Measurements from ENCODE around the gene FAM53A. TPM values are rescaled to one million over a fixed set of nuclear protein-coding genes. Genes with fewer than 3 reads are reported as not detected.

Gene FAM53A
- total RNA-seq, 1 experiment from 2014 or later, result 10.9 TPM

- DNase-seq (ENCODE audit: low read depth), result no peak
These were observed 91.2 kb downstream of the FAM53A start for GRCh38 chr4:1592709-1593417.

DNA sequence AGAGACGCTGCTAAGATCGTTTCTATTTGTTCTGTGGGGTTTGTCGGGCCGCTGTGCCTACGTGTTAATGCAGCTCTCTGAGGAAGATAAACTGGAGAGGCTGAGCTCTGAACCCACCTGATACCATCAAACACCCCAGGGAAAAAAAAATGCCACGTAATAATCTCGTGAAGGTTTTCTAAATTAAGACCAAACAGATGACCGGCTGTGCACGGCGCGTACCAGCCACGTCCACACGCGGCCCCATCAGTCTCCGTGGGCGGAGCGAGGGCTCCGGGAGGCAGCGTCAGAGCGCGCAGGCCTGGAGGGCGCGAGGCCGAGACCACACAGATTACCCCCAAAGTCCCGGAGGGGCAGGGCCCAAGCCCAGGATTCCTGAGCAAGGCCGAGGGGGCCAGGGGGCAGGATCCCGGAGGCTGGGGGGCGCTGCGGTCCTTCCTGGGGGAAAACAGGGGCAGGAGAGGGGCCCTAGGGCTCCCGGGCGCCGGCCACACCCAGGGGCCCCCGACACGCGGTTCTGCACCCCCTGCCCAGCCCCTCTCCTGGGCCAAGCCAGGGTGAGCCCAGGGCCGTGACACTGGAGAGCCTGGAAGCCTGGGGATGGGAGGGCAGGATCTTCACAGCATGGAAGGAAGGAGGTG is 91.9 kb downstream of the FAM53A start:
- DNase-seq (ENCODE audit: low read depth), result no peak

DNA sequence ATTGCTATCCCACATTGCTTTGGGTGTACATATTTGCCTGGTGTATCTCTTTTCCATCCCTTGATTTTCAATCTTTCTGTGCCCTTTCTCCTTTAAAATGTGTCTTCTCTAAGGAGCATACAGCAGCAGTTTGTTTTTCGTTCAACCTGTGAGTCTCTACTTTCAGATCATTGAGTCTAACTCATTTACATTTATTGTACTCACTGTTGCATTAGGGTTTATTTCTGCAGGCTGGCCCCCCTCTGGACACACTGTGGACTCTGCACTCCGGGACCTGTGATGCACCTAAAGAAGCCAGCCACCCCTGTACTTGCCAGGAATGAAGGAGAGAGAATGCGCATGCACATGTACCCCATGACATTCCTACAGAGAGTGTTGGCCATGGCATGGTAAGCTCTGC is 93.0 kb downstream of the FAM53A start:
- no peak for DNase-seq (ENCODE audit: low read depth)

DNA sequence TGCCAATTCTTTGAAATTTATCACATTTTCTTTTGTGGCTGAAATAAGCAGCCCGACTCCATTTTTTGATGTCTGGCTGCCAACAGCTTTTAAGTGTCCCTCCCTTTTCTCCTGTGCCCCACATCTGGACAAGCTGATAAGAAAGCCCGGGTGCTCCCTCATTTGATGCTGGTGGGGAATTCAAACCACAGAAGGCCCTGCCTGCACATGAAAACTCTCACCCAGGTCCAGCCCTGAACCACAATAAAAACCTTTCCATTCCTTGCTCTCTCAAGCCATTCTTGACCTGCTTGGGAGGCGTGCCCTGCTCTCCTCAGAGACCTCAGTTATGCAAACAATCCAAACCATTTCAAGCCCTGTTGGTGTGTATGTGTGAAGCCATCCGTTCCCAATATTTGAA is 93.9 kb downstream of the FAM53A start:
- no peak for DNase-seq (ENCODE audit: low read depth)

Other genes starting within 250 kb of the FAM53A start
- gene SLBP, start 28.0 kb upstream of the FAM53A start, total RNA-seq (2014; rRNA removed; shearing (Covaris generic)), result 126 and 156 TPM in 2 replicates
- 19.9 and 20.6 TPM in 2 replicates for gene TMEM129, start 37.0 kb upstream of the FAM53A start, total RNA-seq (2014; rRNA removed; shearing (Covaris generic))
- 24.5 and 34.9 TPM in 2 replicates for gene TACC3, start 37.2 kb upstream of the FAM53A start, total RNA-seq (2014; rRNA removed; shearing (Covaris generic))
- gene FGFR3, start 109.0 kb upstream of the FAM53A start, total RNA-seq (2014; rRNA removed; shearing (Covaris generic)), result 0.46 and 1.0 TPM in 2 replicates
- 48.9 and 56.6 TPM in 2 replicates for gene LETM1, start 171.8 kb upstream of the FAM53A start, total RNA-seq (2014; rRNA removed; shearing (Covaris generic))
- 60.2 and 75.1 TPM in 2 replicates for gene NSD2, start 187.1 kb upstream of the FAM53A start, total RNA-seq (2014; rRNA removed; shearing (Covaris generic))

Data from Daoy (cell line).